Measurements from ENCODE around the gene WWOX. TPM values are rescaled to one million over a fixed set of nuclear protein-coding genes. Genes with fewer than 3 reads are reported as not detected.

Gene WWOX
- total RNA-seq, 1 donor from 2014 or later, result 29.6 TPM

GRCh38 chr16:78745108-78746019, 645.9 kb downstream of the WWOX start:
- no peak overlapping the region for H3K4me3 ChIP-seq (ENCODE audit: low read depth, low read length)
- no peak for TF ChIP-seq CTCF (conservative IDR thresholded peaks at IDR 0.05; ENCODE audit: low read depth, low read length)
- no peak for DNase-seq (ENCODE audit: low read depth)

DNA sequence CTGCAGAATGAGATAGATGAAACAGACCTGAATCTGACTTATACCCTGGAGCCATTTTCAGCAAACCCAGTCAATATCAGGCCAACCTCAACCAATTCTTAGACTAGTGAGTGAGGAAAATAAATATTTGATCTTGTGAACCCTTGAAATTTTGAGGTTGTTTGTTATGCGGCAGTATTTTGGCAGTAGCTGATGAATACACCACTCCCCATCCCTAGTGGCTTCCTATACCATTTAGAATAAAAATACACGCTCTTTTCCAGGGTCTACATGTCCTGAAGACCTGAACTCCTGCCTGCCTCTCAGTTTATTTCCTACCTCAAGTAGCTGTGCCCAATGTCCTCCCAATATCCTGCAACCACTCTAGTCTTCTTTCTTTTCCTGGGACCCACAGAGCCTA, 647.3 kb downstream of the WWOX start:
- TF ChIP-seq CTCF (conservative IDR thresholded peaks at IDR 0.05; ENCODE audit: low read depth, low read length), result no peak
- H3K4me3 ChIP-seq (ENCODE audit: low read depth, low read length), result no peak overlapping the region
- no peak for DNase-seq (ENCODE audit: low read depth)

GRCh38 chr16:78748220-78748929, 648.9 kb downstream of the WWOX start:
- no peak overlapping the region for H3K4me3 ChIP-seq (ENCODE audit: low read depth, low read length)
- no peak for DNase-seq (ENCODE audit: low read depth)
- no peak for TF ChIP-seq CTCF (conservative IDR thresholded peaks at IDR 0.05; ENCODE audit: low read depth, low read length)

- no peak for DNase-seq (ENCODE audit: low read depth)
- no peak overlapping the region for H3K4me3 ChIP-seq (ENCODE audit: low read depth, low read length)
- no peak for TF ChIP-seq CTCF (conservative IDR thresholded peaks at IDR 0.05; ENCODE audit: low read depth, low read length)
Observed at GRCh38 chr16:78749745-78750268, 650.4 kb downstream of the WWOX start.

GRCh38 chr16:78750611-78751010, 651.2 kb downstream of the WWOX start:
- no peak for TF ChIP-seq CTCF (conservative IDR thresholded peaks at IDR 0.05; ENCODE audit: low read depth, low read length)
- H3K4me3 ChIP-seq (ENCODE audit: low read depth, low read length), result no peak overlapping the region
- DNase-seq (ENCODE audit: low read depth), result no peak

GRCh38 chr16:78751601-78752000, 652.1 kb downstream of the WWOX start:
- no peak for TF ChIP-seq CTCF (conservative IDR thresholded peaks at IDR 0.05; ENCODE audit: low read depth, low read length)
- no peak for DNase-seq (ENCODE audit: low read depth)
- H3K4me3 ChIP-seq (ENCODE audit: low read depth, low read length), result no peak overlapping the region

All from epithelial cell of proximal tubule (primary cell).